Colonic mucosa (tissue), 4 donors: ENCODE measurements around the gene SMARCA2. TPM values are rescaled to one million over a fixed set of nuclear protein-coding genes. Genes with fewer than 3 reads are reported as not detected.

Experiments used
- DNase-seq: peaks from one replicate; pipeline ENCODE4 v3.0.0-alpha.2; 2020
- H3K27ac ChIP-seq: fragments of 200-600 bp; one replicate; pipeline ENCODE4 v1.8.0; 2021
- H3K27me3 ChIP-seq: fragments of 200-600 bp; one replicate; pipeline ENCODE4 v1.8.0; 2021
- H3K36me3 ChIP-seq: fragments of 200-600 bp; one replicate; pipeline ENCODE4 v1.8.0; 2021
- H3K4me1 ChIP-seq: fragments of 200-600 bp; one replicate; pipeline ENCODE4 v1.8.0; 2021; ENCODE audit warnings: mild to moderate bottlenecking
- H3K4me3 ChIP-seq: fragments of 200-600 bp; one replicate; pipeline ENCODE4 v1.8.0; 2021
- H3K9ac ChIP-seq, 2 donors: one replicate each; pipeline ENCODE4 v1.7.0; 2013; ENCODE audit warnings: control low read depth in 2 of 2, low read depth in 2 of 2, low read length in 2 of 2
- H3K9me3 ChIP-seq: fragments of 200-600 bp; one replicate; pipeline ENCODE4 v1.8.0; 2021
- intact Hi-C: fragments of 100-400 bp; cut with DNase I; formaldehyde crosslinking; loops from one replicate; pipeline ENCODE4 v1.14.1; 2022
- total RNA-seq, 2 donors: library from RNA; stranded (reverse); fragmentation: NEBNext Ultra II Directional in 1 of 2; extraction: Animal tissue kit (Norgen Biotek cat#: 25700) in 1 of 2; gene quantifications; one replicate each; pipeline ENCODE4 v1.2.1, GENCODE V29; 2021
- TF ChIP-seq, protein P1 (sequence below): fragments of 200-600 bp; IDR thresholded peaks from one replicate; pipeline ENCODE4 v1.8.0; 2022; ENCODE audit warnings: antibody characterized with exemption, mild to moderate bottlenecking
- donor health status: healthy.
- donor health status: DM: no; HTN: no; CAD: no.
- donor health status: DM: no; HTN: no; CAD: no.

SMARCA2 gene
- total RNA-seq, 2 donors from 2014 or later, result 89.4 to 97.0 TPM

DNA sequence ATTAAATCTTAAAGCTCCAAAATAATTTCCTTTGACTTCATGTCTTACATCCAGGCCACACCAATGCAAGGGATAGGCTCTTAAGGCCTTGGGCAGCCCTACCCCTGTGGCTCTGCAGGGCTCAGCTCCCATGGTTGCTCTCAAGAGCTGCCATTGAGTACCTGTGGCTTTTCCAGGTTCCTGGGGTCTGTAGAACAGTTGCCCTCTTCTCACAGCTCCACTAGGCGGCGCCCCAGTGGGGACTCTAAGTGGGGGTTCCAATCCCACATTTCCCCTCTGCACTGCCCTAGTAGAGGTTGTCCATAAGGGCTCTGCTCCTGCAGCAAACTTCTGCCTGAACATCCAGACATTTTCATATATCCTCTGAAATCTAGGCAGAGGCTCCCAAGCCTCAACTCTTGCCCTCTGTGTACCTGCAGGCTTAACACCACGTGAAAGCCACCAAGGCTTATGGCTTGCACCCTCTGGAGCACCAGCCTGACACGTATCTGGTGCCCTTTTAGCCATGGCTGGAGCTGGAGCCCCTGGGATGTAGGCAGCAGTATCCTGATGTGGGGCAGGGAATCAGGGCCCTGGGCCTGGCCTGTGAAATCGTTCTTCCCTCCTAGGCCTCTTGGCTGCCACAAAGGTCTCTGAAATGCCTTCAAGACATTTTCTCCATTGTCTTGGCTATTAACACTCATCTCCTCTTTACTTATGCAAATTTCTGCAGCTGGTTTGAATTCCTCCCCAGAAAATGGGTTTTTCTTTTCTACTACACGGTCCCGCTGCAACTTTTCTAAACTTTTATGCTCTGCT is 185.1 kb downstream of the SMARCA2 start:
- H3K4me3 ChIP-seq, result no peak overlapping the region

DNA sequence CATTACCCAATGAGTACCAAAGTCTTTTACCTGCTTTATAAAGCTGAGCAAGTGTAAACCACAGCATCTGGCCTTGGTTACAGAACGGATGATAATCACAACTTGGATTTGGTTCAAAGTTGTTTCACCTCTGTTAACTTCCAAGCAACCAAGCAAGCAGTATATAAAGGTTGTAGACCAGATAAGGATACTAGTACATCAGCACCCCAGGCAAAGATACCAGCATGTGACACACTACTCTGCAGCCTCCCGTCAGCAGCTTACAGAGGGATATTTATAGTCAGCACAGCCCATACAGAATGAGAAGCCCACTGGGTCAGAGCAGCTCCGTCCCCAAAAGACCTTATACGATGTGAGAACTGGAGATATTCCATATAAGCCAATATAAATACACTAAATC is 193.3 kb downstream of the SMARCA2 start:
- no peak for DNase-seq
- Histone ChIP-seq H3K27me3 (no peaks in the 10 kb centered on the region), H3K9ac (no peak overlapping the region), H3K27ac (no peak overlapping the region), H3K36me3 (no peaks in the 10 kb centered on the region), H3K9me3 (no peaks in the 10 kb centered on the region), H3K4me3 (no peak overlapping the region), H3K4me1 (no peaks in the 10 kb centered on the region)
- intact Hi-C loops, result no loop called here
- TF ChIP-seq, protein P1, sequence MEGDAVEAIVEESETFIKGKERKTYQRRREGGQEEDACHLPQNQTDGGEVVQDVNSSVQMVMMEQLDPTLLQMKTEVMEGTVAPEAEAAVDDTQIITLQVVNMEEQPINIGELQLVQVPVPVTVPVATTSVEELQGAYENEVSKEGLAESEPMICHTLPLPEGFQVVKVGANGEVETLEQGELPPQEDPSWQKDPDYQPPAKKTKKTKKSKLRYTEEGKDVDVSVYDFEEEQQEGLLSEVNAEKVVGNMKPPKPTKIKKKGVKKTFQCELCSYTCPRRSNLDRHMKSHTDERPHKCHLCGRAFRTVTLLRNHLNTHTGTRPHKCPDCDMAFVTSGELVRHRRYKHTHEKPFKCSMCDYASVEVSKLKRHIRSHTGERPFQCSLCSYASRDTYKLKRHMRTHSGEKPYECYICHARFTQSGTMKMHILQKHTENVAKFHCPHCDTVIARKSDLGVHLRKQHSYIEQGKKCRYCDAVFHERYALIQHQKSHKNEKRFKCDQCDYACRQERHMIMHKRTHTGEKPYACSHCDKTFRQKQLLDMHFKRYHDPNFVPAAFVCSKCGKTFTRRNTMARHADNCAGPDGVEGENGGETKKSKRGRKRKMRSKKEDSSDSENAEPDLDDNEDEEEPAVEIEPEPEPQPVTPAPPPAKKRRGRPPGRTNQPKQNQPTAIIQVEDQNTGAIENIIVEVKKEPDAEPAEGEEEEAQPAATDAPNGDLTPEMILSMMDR, result no peak

More for the DNA sequence above, 185.1 kb downstream of the SMARCA2 start:
- Histone ChIP-seq H3K36me3 (no peaks in the 10 kb centered on the region), H3K27me3 (no peaks in the 10 kb centered on the region), H3K4me1 (no peaks in the 10 kb centered on the region), H3K9me3 (no peaks in the 10 kb centered on the region), H3K27ac (no peak overlapping the region), H3K9ac (no peak overlapping the region)
- TF ChIP-seq, protein P1, result no peak
- intact Hi-C loops, result no loop called here
- DNase-seq, result no peak

DNA sequence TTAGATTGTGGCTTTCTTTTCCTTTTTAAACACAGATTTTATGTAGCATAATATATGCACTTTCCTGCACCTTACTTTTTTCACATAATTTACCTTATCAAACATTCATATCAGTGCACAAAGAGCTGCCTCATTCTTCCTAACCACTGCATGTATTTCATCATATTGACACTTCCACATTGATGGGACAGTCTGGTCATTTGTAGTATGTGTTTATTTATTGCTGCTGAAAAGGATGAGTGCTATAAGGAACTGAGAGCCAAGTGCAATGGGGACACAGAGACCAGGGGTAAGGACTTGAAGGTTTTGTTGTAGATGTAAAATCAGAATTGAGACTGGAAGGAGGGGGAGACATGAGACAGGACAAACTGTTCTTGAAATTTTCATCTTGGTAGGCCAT is 193.8 kb downstream of the SMARCA2 start:
- no peaks in the 10 kb centered on the region for H3K27me3 ChIP-seq
- no peak overlapping the region for H3K9ac ChIP-seq
- DNase-seq, result no peak
- H3K9me3 ChIP-seq, result no peaks in the 10 kb centered on the region
- H3K4me1 ChIP-seq, result no peaks in the 10 kb centered on the region
- intact Hi-C loops, result no loop called here
- TF ChIP-seq, protein P1, result no peak
- no peaks in the 10 kb centered on the region for H3K36me3 ChIP-seq
- H3K4me3 ChIP-seq, result no peak overlapping the region
- no peak overlapping the region for H3K27ac ChIP-seq

DNA sequence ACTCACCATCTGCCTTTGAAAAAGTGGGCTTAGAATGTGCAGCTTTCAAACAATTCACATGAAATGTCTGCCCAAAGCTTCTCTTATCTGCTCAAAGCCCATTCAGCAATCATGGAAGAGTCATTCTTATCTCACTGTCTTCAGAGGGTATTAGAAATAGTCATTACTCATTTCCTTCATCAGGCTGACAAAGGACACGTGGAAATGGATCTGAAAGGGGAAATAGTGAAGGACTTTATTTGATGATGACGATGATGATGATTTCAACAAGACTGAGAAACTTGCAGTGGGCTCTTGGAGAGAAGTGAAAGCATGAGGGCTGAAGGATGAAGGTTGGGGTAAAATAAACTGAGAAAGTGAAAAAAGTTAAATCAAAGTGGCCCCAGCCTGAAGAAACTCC is 194.3 kb downstream of the SMARCA2 start:
- TF ChIP-seq, protein P1, result no peak
- H3K4me3 ChIP-seq, result no peak overlapping the region
- H3K9me3 ChIP-seq, result no peaks in the 10 kb centered on the region
- H3K27me3 ChIP-seq, result no peaks in the 10 kb centered on the region
- H3K4me1 ChIP-seq, result no peaks in the 10 kb centered on the region
- no peak overlapping the region for H3K27ac ChIP-seq
- no peak for DNase-seq
- intact Hi-C loops, result no loop called here
- H3K9ac ChIP-seq, result no peak overlapping the region
- no peaks in the 10 kb centered on the region for H3K36me3 ChIP-seq

DNA sequence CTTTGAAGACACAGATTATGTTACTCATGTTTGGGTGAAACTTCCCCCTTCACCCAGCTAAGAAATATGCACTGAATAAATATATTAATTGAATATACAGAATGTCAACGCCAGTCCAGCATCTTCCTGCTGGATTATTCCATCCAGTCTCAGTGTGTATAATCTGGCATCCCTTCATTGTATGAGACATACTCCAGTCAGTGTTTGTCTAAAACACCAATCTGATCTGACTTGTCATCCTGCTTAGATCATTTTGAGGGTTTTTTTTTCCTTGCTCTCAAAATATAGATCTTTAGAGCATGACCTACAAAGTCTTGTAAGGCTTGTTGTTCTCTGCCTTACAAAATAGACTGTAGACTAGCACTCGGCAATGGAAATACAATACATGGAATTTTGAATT is 195.1 kb downstream of the SMARCA2 start:
- no peaks in the 10 kb centered on the region for H3K9me3 ChIP-seq
- no peak overlapping the region for H3K4me3 ChIP-seq
- no peaks in the 10 kb centered on the region for H3K27me3 ChIP-seq
- no peaks in the 10 kb centered on the region for H3K36me3 ChIP-seq
- H3K9ac ChIP-seq, result no peak overlapping the region
- TF ChIP-seq, protein P1, result no peak
- intact Hi-C loops, result no loop called here
- no peak overlapping the region for H3K27ac ChIP-seq
- no peak for DNase-seq
- no peaks in the 10 kb centered on the region for H3K4me1 ChIP-seq
